H7 (cell line): ENCODE data around the gene AKAP5. TPM values are rescaled to one million over a fixed set of nuclear protein-coding genes. Genes with fewer than 3 reads are reported as not detected.

Experiments
- DNase-seq: peaks from one replicate; pipeline ENCODE4 v3.0.0; 2012
- H3K27me3 ChIP-seq: 2 replicates; pipeline ENCODE4 v1.6.0; 2011; ENCODE audit warnings: mild to moderate bottlenecking, low read length; ENCODE audit not compliant: control insufficient read depth, insufficient read depth
- H3K36me3 ChIP-seq: replicated peaks from 2 replicates; pipeline ENCODE4 v1.5.1; 2011; ENCODE audit warnings: low read length; ENCODE audit not compliant: control insufficient read depth, insufficient read depth
- H3K4me3 ChIP-seq: 2 replicates; pipeline ENCODE4 v1.5.1; 2011; ENCODE audit warnings: low read depth, mild to moderate bottlenecking, control low read depth, low read length, moderate library complexity; ENCODE audit not compliant: insufficient read depth
- total RNA-seq: library from RNA; depleted of rRNA; stranded (reverse); fragments of >200 nt; shearing (Covaris generic); gene quantifications from 2 replicates; pipeline ENCODE4 v1.2.3, GENCODE V29; 2014

AKAP5 gene
- total RNA-seq, 1 experiment from 2014 or later, result 0.62 TPM

DNA sequence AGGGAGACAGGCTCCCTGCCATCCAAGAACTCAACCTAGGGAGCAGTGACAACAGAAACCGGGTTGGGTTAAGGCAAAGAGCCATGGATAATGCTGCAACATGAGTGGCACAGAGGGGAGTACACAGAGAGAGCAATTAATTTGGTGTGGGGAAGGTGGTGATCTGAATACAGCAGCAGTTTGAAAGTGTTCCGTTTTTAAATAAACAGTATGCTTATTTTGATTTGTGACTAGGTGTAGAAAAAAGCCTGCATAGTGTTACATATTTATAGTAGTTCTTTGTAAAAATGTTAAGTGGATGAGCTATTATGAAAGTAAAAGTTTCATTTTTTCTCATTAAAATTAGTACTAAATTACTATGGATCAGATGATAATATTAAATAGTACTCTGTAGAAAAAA lies 8.7 kb downstream of the AKAP5 start:
- no peaks in the 10 kb centered on the region for H3K36me3 ChIP-seq
- DNase-seq, result no peak
- H3K4me3 ChIP-seq, result no peak overlapping the region
- no peaks in the 10 kb centered on the region for H3K27me3 ChIP-seq

DNA sequence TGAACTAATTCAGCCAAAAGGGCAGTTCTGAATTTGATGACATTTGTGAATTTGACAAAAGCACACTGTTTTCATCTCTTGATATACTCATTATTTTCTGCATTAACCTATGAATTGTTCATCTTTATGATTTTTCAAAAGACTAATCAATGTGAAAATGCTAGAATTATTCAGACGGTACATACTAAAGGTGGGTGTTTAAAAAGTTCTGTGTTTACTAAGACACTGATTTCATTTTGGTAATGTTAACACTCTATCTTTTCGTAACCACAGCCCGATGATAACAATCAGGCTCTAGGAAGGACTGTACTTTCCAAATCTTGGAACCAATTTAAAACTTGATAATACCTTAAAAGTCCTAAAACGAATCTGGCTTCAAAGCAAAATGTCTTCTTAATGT lies 9.4 kb downstream of the AKAP5 start:
- no peak overlapping the region for H3K4me3 ChIP-seq
- no peaks in the 10 kb centered on the region for H3K27me3 ChIP-seq

DNA sequence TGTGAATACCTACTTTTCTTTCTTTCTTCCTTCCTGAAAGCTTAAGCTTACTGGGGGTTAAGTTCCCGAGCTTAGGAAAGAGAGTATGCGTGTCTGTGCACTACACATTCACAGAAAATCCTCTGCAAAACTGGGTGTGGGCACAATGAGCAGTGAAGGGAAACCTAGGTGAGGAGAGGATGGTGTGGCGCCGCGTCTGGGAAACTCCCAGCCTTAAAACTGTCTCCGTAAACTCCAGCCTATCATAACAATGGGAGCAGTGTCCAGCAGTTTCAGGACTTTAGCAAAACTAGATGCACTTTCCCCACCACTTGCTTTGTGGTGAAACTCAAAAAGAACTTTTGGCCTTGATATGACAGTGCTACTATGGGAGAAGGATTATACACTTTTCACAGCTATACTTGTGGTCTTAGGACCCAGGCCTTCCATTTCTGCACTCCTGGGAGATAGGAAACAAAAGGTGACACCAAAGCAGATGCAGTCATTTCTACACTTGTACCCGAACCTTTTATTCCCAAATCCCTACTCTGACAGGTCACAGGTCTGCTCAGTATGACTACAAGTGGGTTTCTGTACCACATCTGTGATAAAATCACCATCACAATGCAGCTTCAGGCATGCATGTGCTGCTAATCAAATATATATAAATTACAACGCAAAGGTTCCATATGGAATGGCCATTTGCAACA lies 10.4 kb downstream of the AKAP5 start:
- no peaks in the 10 kb centered on the region for H3K27me3 ChIP-seq
- DNase-seq, result no peak
- H3K36me3 ChIP-seq, result no peaks in the 10 kb centered on the region
- no peak overlapping the region for H3K4me3 ChIP-seq

More for the DNA sequence above, 9.4 kb downstream of the AKAP5 start:
- DNase-seq, result no peak
- H3K36me3 ChIP-seq, result no peaks in the 10 kb centered on the region

DNA sequence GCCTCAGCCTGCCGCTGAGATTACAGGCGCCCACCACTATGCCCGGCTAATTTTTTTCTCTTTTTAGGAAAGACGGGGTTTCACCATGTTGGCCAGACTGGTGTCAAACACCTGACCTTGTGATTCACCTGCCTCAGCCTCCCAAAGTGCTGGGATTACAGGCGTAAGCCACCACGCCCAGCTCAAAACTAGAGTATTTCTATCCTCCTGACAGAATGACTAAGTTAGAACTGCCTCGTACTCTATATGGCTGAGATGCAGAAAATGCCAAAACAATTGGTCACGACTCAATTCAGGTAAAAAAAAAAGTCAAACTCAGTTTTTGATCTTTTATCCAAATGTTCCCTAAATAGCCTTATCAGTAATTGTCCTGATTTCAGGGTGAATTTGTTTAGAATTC lies 11.1 kb downstream of the AKAP5 start:
- no peaks in the 10 kb centered on the region for H3K36me3 ChIP-seq
- H3K27me3 ChIP-seq, result no peaks in the 10 kb centered on the region
- no peak overlapping the region for H3K4me3 ChIP-seq
- no peak for DNase-seq

DNA sequence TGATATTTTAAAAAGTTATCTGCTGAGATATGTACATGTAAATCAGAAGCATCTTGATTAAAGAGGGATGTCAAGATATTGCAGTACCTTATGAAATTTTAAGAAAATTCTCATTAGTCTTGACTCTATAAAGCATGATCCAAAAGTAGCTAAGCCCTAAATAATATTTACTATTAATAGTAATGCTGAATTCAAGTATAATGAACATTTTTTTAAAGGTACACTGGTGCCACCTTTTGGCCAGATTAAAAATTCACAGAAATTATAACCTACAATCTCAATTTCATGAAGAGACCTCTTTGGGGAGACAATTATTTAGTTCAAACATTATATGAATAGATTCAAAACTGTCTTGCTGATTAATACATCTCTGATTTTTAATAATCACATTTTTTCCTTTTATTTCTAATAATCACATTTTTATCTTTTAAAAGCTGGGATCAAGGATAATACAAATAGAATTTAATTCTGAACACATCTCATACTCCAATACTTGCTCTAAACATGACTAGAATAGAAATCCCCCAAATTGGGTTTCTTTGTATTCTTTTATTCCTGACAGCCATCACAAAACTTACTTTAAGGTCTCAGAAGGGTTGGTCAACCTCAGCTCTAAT lies 13.4 kb downstream of the AKAP5 start:
- no peaks in the 10 kb centered on the region for H3K27me3 ChIP-seq
- no peaks in the 10 kb centered on the region for H3K36me3 ChIP-seq
- no peak for DNase-seq
- H3K4me3 ChIP-seq, result no peak overlapping the region

DNA sequence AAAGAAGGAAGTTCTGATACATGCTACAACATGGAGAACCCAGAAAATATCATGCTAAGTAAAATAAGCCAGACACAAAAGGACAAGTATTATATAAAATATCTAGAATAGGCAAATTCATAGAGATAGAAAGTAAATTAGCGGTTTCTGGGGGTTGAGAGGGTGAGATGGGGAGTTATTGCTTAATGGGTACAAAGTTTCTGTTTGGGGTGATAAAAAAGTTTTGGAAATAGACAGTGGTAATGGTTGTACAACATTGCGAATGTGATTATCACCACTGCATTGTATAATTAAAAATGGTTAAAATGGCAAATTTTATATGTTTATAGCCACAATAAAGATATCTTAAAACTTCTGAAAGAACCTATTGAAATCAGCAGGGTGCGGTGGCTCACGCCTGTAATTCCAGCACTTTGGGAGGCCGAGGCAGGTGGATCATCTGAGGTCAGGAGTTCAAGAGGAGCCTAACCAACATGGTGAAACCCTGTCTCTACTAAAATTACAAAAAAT lies 23.3 kb downstream of the AKAP5 start:
- Histone ChIP-seq H3K36me3 (peaks cover 7% of the 10 kb centered on the region), H3K4me3 (no peak overlapping the region), H3K27me3 (no peaks in the 10 kb centered on the region)
- DNase-seq, result no peak

DNA sequence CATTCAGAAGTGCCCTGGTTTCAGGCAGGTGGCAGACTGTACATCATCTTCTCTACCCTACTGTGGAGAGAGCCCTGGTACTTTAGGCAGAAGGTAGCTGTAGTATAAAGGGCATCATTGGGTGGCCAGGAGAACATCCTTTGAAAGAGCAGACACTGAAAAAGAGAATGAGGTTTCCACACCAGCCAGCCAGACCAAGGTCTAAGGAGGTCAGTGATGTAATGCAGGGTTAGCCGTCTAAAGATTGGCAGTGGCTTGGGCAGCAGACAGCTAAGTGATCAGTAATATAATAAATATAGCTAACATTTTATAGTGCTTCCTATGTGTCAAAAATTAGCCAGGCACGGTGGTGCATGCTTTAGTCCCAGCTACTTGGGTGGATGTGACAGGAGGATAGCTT lies 26.3 kb downstream of the AKAP5 start:
- Histone ChIP-seq H3K4me3 (no peak overlapping the region), H3K36me3 (peaks cover 9% of the 10 kb centered on the region), H3K27me3 (no peaks in the 10 kb centered on the region)
- no peak for DNase-seq

DNA sequence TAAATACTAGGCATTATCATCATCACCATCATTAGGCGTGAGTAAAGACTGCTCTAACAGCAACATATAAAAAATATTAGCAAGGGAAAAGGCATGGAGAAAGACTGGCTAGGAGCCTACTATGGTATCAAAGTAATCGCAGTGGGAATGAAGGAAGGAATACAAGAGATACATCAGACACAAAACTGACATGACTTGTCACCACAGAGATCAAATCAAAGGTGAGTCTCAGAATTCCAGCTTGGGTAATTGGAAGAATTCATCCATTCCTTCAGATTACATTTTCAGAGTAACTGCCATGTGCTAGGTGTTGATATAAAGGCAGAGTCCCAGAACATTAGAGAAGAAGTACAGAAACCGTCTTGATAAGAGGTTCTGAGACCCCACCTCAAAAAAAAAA lies 28.2 kb downstream of the AKAP5 start:
- no peak for DNase-seq
- Histone ChIP-seq H3K4me3 (no peak overlapping the region), H3K27me3 (no peaks in the 10 kb centered on the region), H3K36me3 (peaks cover 1% of the 10 kb centered on the region; the same call in 1 of the 2 replicates)

DNA sequence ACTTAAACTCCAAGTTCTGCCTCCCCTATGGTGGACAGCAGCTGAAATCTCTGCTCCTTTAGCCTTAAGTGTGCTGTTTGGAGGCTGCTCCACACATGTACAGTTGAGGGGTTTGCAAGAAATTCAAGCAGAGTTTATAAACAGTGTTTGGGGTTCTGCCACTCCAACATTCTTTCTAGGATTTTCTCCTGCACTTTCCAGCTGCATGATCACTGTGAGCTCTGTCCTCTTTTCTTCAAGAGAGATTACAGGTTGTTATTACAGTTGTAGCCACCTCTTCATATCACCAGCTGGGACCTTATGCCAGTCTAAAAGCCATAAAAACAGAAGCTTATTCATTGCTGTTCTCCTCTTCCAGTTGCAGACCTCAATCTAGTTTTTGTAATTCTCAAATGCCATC lies 30.0 kb downstream of the AKAP5 start:
- DNase-seq, result no peak
- no peak overlapping the region for H3K4me3 ChIP-seq
- no peaks in the 10 kb centered on the region for H3K27me3 ChIP-seq
- H3K36me3 ChIP-seq, result peaks cover 1% of the 10 kb centered on the region; the same call in 1 of the 2 replicates

DNA sequence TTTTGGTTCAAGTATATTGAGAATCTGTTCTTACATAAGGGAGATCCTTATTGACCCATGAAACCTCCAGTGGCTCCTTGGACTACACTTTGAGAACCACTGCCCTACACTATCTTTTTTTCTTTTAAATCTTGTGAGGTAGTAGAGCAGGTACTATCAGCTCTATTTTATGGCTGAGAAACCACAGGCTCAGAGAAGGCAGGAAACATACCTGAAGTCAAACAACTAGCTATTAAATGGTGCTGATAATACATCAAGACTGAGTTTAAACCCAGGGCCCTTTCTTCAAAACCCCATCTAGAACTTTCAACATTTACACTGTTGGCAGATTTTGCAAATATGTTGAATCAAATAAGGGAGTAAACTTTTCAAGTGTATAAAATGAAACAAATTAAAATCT lies 31.5 kb downstream of the AKAP5 start:
- Histone ChIP-seq H3K36me3 (peaks cover 1% of the 10 kb centered on the region; the same call in 1 of the 2 replicates), H3K4me3 (no peak overlapping the region), H3K27me3 (no peaks in the 10 kb centered on the region)
- DNase-seq, result no peak

DNA sequence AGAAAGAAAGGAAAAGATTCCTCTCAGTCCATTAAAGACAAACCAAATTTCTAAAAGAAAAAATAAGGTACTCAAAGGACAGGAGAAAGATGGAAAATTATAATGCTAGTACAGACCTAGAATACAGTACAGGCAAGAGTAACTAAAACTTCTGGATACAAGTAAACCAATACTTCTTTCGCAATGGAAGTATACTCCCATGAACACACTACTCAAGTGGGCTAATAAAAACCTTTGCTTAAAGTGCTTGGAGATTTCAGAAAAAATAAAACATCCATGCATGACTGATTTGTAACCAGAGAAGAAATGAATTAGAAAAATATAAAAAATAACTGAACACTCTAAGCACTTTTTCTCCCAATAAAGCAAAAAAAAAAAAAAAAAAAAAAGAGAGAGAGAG lies 34.8 kb downstream of the AKAP5 start:
- Histone ChIP-seq H3K27me3 (no peaks in the 10 kb centered on the region), H3K36me3 (peaks cover 1% of the 10 kb centered on the region; the same call in 1 of the 2 replicates)
- DNase-seq, result no peak

DNA sequence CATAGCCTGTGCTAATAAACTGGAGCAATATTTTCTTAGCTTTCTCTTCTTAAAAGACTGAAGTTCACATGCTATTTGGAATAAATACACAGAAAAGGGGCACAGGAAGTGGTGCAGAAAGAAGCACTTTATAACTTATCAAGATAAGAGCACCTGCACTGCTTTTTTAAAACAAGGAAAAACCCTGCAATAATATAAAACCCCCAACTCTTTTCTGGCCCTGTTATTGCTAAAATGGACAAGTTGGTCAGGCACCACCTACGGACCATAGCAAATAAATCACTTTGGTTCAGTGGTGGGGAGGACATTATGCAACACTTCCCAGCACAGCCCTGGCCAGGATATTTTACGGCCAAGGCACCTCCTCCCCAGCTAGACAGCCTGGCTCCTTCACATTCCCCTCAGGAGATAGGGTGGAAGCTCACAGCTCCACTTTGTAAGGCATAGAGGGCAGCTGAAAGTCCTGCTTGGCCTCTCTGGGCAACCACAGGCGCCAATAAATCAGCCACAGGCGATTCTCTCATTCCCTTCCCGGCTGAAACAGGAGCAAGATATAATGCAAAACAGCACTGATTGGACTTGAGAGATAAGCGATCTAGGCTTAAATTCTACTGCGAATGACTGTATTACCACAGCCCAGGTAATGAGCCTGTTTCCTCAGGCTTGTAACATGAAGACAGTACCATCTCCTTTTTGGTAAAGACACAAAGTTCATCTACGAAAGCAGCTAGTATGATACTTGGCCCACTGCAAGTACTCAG lies 36.3 kb downstream of the AKAP5 start:
- no peaks in the 10 kb centered on the region for H3K36me3 ChIP-seq
- no peak overlapping the region for H3K4me3 ChIP-seq
- DNase-seq, result no peak
- no peaks in the 10 kb centered on the region for H3K27me3 ChIP-seq

More for the DNA sequence above, 34.8 kb downstream of the AKAP5 start:
- H3K4me3 ChIP-seq, result no peak overlapping the region

DNA sequence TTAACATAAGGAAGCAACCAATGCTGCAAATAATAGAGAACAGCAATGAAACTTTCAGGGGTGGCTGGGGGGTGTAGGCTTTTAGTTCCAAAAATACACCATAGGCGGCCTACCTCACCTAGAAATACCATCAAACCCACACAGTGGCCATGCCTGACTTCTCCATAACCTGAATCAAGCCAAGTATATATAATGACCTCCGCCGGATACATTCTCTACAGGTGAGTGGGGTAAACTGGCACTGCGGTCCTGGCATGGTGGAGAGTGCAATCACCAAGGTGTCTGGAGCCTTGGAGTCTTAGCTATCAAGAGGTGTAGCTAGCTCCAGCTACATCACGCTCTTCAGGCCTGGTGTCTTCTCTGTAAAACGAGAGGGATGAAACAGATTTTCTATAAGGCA lies 37.2 kb downstream of the AKAP5 start:
- no peak for DNase-seq
- H3K27me3 ChIP-seq, result no peaks in the 10 kb centered on the region
- H3K4me3 ChIP-seq, result peak overlapping the region; percentile 94
- H3K36me3 ChIP-seq, result no peaks in the 10 kb centered on the region

DNA sequence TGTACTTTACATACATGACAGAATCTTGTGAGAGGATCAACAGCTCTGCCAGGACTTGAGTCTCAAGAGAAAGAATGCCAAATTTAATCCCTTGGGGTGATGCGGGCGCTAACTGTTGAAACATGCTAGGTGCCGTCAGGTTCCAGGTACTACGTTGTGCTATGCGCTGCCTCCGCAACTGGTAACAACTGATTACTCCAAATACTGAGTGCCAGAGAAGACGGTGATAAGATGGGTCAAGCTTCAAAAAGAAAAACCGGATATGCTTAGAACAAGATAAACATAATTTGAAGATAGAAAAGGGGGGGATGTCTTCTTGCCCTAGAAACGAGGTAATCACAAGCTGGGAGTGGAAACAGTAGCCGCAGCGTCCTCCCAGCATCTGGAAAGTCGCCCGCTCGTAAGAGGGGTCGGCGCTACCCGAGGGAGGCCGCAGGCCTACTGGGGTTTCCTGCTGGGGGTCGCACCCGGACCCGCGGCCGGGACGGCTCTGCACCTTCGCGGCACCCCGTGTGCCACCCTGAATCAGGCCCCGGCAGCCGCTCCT lies 37.7 kb downstream of the AKAP5 start:
- peak; percentile 31 for DNase-seq
- peak overlapping the region; percentile 94 for H3K4me3 ChIP-seq
- no peaks in the 10 kb centered on the region for H3K27me3 ChIP-seq
- no peaks in the 10 kb centered on the region for H3K36me3 ChIP-seq
